ENCODE results near the gene CEP89.
"Not testable (repeated sequence)": the region's sequence is repeated elsewhere in the genome, so short reads cannot be mapped to it uniquely, and the experiment has no call there.

The CEP89 gene

DNA sequence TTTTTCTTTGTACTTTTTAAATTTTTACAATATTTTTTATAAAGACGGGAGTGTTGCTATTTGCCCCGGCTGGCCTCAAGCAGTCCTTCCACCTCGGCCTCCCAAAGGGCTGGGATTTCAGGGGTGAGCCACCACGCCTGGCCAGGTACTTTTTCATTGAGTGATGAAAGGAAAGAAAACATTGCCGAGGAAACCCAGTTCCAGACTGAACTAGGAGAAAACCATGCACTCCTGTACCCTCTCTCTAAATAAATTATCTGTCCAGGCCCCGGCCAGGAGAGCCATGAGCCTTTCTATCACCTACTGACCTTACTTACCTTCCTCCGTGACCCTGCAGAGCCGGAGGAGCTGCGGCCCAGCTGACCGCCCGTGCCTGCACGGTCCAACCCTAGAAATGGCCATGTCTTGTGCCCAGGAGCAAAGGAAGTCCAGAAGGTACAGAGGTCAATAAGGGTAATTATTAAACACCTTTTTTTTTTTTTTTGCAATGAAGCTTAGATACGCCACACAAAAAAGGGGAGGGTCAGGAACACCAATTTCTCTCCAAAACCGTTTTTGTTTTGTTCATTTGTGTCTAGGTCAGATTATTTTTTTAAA, 102.3 kb downstream of the CEP89 start, which contains the start of gene SLC7A9:
Gene SLC7A9, minus strand, starts transcription at position 399 of the 597 bp plus-strand sequence. CDS start 1,233 bp downstream, outside the sequence.
- no peak for DNase-seq (ENCODE audit: low spot score)

- no peak for DNase-seq (ENCODE audit: low spot score)
These were observed 103.4 kb downstream of the CEP89 start for GRCh38 chr19:32868206-32868950.

GRCh38 chr19:32867436-32867835, 104.3 kb downstream of the CEP89 start:
- not testable (repeated sequence) for DNase-seq (ENCODE audit: low spot score)

DNA sequence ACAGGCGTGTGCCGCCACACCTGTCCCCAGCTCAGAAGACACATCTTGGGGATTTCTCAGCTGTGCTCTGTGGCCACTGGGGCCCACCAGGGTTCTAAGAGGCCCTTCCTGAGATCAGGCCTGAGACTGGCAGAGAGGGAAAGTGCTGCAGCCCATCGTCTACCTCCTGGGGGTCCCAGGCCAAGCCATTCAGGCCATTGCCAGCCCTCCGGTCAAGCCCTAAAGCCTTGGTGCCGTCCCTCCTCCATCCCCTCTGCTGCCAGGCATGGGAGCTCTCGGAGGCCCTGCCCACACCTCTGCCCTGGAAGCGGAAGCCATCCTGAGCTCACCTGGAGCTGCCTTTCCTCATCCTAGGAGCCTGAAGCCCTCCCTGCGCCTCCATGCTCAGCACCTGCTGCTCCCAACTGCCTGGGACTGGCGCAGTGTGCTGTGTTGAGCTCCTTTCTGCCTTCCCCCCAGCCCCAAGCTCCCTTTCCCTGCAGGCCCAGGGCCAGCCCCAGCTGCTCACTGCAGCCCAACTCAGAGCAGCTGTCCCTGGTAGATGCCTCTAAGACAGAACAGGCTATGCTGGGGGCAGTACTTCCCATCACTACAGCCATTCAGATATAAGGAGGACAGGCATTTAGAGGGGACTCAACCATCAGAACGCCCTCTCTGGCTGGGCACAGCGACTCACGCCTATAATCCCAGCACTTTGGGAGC, 105.0 kb downstream of the CEP89 start:
- DNase-seq (ENCODE audit: low spot score), result no peak

DNA sequence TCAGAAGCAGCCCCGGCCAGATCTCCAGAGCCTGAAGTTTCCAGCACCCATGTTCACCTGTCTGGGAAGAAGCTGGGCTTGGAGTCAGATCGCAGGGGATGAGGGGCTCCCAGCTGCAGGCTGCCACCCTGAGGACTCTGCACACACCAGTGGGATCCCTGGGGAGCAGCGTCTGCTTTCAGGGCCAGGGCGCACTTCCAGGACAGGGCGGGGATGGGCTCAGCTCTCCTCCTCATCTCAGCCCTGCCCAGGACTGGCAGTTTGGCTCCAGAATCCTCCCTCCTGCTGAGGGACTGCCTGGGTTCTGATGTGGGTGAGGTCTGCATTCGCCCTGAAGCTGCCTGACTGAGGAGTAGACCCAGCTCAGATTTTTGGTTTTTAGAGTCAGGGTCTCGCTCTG, 105.7 kb downstream of the CEP89 start:
- no peak for DNase-seq (ENCODE audit: low spot score)

DNA sequence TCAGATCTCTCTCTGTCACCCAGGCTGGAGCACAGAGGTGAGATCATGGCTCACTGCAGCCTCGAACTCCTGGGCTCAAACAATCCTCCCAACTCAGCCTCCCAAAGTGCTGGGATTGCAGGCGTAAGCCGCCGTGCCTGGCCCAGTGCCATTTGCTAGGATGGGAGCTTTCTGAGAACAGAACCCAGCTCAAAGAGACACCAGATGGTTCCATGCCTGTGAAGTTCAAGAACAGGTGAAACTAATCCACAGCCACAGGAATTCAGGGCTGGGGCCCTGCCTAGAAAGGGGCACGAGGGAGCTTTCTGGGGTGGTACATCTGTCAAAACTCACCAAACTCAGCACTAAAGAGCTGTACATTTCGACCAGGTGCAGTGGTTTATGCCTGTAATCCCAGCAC, 106.4 kb downstream of the CEP89 start:
- no peak for DNase-seq (ENCODE audit: low spot score)

GRCh38 chr19:32864318-32865007, 107.3 kb downstream of the CEP89 start:
- DNase-seq (ENCODE audit: low spot score), result no peak

DNA sequence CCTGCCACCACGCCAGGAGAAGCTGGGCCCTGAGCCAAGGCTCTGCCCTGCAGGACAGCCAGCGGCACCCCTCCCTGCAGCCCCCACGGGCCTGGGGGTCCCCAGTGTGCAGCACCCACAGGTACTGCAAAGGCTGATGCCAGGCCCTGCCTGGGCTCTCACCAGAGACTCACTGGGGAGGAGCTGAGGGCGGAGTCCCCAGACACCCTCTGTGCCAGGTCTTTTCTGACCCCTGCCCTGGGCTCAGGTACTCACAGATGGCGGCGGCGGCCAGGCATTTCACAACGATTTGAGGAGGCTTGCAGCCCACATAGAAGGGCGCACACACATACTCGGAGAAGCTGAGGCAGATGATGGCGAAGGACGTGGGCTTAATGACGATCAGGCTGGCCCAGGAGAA, 107.9 kb downstream of the CEP89 start:
- DNase-seq (ENCODE audit: low spot score), result no peak

- no peak for DNase-seq (ENCODE audit: low spot score)
These were observed 108.5 kb downstream of the CEP89 start for GRCh38 chr19:32863301-32863700.

GRCh38 chr19:32862741-32863140, 109.0 kb downstream of the CEP89 start:
- no peak for DNase-seq (ENCODE audit: low spot score)

DNA sequence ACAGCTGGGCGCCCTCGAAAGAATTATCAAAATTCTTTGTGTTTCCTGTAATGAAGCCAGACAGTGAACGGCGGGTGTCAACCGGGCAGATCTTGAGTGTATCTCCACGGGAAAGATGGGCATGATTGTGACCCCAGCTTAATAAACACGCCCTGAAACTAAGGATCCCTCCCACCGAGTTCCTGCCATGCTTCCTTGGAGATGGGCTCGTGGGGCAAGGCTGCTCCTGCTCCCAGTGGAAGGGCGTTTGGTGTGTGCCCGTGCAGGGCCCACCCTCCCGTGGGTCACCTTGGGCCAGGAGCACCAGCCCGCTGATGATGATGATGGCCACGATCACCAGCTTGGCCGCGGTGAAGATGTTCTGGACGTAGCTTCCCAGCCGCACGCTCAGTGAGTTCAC, 109.6 kb downstream of the CEP89 start:
- DNase-seq (ENCODE audit: low spot score), result no peak

DNA sequence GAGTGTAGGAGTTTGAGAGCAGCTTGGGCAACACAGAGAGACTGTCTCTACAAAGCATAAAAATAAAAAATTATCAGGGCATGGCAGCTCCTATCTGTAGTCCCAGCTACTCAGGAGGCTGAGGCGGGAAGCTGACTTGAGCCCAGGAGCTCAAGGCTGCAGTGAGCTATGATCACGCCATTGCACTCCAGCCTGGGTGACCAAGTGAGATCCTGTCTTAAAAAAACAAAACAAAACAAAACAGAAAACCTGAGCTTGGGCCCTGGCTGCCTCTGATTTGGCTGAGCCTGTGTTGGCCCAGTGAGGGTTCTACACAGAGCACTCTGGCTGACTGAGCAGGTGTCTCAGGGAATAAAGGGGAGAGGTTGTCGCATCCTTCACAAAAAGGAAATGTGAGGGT, 110.2 kb downstream of the CEP89 start:
- DNase-seq (ENCODE audit: low spot score), result no peak

DNA sequence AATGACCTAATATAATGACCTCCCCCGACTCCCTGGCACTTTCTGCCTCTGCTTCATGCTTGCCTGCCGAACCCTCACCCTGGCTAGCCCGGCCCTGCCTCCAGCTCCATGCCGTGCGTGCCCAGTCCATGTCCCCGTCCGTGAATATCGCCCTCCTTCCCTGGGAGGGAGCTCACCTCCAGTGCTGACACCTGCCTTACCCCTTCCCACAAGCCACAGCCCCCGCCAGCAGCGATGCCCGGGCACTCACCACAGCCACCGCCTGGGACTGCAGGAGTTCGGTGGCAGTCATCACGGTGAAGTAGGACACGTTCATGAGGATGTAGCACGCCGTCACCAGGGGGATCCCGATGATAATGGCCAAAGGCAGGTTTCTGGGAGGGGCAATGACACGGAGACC, 112.2 kb downstream of the CEP89 start:
- DNase-seq (ENCODE audit: low spot score), result no peak

- DNase-seq (ENCODE audit: low spot score), result no peak
These were observed 113.2 kb downstream of the CEP89 start for GRCh38 chr19:32858559-32858958.

DNA sequence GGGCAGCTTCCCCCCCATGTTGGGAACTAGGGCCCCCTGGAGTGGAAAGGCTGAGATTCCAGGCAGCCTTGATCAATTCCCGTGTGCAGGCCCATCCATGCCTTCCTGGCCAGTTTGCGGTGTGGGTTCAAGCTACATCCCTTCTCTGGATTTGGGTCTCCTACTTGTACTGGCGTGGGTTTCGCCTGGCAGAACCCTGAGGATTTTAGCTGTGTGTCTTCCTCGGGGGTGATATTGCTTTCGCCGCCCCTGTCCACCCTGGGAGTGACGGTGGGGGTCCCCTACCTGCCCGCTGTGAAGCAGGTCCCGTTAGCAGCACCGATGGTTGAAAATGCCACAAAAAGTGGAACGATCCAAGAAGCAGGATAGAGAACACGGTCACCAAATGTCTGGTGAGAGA, 113.6 kb downstream of the CEP89 start:
- DNase-seq (ENCODE audit: low spot score), result no peak

DNA sequence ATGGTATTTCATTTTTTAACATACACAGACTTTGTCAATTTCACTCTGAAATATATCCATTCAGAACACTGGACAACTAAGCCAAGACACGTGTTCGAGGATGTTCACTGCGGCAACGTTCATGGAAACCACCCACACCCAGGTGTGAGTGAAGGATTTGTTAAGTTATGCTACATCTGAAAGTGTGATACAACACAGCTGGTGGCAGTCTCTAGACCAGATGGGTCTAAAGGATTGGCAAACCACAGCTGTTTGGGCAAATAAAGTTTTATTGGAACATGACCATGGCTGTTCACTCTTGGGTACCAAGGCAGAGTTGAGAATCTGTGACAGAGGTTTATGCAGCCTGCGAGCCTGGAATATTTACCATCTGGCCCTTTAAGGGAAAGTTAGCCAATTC, 114.2 kb downstream of the CEP89 start:
- DNase-seq (ENCODE audit: low spot score), result no peak

- DNase-seq (ENCODE audit: low spot score), result not testable (repeated sequence)
These were observed 114.9 kb downstream of the CEP89 start for GRCh38 chr19:32856818-32857217.

- no peak for DNase-seq (ENCODE audit: low spot score)
These were observed 119.5 kb downstream of the CEP89 start for GRCh38 chr19:32852216-32852615.

- not testable (repeated sequence) for DNase-seq (ENCODE audit: low spot score)
These were observed 123.7 kb downstream of the CEP89 start for GRCh38 chr19:32848035-32848434.

GRCh38 chr19:32843716-32844245, 128.0 kb downstream of the CEP89 start:
- DNase-seq (ENCODE audit: low spot score), result no peak

DNA sequence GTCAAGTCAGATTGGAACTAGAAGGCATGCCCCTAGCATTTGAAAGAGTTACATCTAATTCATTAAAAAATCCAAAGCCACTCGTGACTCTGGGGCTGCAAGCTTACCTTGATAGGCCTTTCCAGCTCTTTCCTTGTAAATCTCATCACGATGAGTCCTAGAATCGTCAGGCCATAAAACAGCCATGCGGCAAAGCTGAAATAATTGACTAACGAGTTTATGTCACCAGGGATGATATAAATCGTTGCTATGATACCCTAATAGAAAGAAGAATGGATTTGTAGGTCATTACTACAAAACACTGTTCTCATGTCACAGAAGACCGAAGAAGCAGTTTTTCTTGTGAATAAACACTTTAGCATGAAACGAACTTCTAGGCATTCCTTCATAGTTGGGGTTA, 129.7 kb downstream of the CEP89 start:
- DNase-seq (ENCODE audit: low spot score), result no peak

- no peak for DNase-seq (ENCODE audit: low spot score)
These were observed 134.2 kb downstream of the CEP89 start for GRCh38 chr19:32837531-32837930.

Data from SW480 (cell line).